Globus pallidus (tissue), 1 donor: Measurements from ENCODE around the gene AUTS2.

Experiments used
- DNase-seq: peaks from one replicate; pipeline ENCODE4 v3.0.0-alpha.2; 2015; ENCODE audit warnings: low spot score

AUTS2 gene

DNA sequence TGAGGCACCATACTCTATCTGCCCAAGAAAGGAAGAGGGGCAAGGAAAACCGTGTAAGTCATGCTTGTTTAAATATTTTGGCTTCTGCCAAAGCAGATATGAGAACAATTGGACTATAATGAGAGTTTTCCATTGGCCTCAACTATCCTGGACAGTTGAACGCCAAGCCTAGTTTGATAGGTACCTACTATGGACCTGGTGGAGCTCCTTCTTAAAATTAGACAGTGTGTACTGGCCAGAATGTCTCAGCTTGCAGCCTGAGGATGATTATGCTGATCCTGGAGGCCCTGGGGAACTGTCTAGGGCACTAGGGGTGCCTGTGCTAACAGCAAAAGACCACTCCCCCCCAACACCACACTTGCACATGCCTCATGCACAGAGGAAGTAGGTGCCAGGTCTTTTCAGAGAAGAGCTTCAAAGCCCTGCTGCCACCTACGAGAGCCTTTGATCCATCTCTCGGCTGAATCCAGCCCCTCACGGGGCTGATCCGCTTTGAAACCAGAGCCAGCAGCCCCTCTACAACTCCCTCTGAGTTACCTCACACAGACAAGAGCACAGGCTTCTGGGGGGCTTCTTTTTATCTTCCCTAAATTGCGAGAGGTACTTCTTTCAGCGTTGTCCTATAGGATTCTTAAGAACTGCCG, 1059.8 kb downstream of the AUTS2 start:
- no peak for DNase-seq

DNA sequence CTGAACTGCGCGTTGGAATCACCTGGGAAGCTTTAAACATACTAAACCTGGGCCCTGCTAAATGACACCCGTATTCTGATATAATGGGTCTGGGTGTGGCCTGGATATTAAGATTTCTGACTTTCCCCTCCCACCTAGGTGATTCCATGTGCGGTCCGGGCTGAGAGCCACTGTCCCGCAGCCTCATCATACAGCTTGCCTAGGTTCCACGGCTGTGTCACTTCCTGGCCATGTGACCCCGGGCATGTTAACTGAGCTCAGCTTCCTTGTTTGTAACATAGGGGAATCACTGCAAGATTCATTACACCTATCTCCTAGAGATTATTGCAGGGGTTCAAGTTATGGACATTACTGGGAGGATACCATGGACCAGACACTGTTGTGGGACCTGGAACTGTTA, 1061.0 kb downstream of the AUTS2 start:
- no peak for DNase-seq

- no peak for DNase-seq
Observed at GRCh38 chr7:70660154-70660818, 1062.0 kb downstream of the AUTS2 start.

GRCh38 chr7:70660819-70661191, 1062.5 kb downstream of the AUTS2 start:
- DNase-seq: no peak

- no peak for DNase-seq
Observed at GRCh38 chr7:70663680-70664079, 1065.4 kb downstream of the AUTS2 start.

DNA sequence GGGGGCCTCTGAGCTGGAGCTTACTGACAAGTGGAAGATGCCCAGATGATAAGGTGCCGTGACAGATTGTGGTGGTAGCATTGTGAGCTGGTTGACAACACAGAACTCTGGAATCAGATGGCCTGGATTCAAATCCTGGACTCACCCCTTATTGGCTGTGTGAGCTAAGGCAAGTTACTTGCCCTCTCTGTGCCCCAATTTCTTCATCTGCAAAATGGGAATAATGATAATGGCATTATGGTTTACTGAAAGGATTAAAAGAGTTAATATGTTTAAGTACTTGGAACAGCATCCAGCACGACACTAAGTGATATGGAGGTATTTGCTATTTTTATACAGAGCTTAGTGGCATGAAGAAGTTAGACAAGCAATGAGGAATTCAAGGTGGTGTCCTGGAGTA, 1067.7 kb downstream of the AUTS2 start:
- no peak for DNase-seq

GRCh38 chr7:70667406-70667805, 1069.1 kb downstream of the AUTS2 start:
- DNase-seq: no peak

DNA sequence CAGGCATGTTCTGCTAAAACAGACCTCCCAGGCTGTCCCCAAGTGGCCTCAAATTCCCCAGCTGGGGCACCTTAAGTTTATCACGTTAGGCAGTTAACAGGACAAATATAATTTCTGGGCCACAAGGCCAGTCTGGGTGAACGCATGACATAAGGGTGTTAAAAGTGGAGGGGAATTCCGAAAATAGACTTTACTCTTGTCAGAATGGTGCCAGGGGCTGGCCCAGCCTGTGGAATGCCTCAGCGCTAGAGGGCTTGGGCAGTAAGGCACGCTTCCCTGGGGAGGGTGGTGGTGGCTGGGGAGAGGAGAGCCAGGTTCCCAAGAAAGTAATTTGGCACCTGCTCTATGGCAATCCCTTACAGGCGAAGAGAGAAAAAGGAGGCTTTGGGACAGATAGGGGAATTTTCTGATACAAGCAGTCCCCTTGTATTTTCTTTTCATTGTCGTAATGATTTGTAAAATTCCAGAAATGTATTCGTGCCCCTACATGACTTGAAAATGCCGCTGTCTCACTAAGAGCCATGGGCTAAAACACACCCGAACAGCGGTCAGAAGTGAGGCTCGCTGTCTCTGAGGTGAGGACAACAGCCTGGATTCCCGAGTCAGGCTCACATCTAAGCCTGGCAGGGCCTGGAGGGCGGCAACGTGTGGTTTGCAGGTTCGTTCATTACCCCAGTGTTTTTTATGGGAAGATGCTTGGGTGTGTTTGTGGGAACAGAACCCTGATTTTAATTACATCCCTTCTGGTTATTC, 1070.5 kb downstream of the AUTS2 start:
- no peak for DNase-seq

- DNase-seq: no peak
Observed at GRCh38 chr7:70669854-70670253, 1071.6 kb downstream of the AUTS2 start.

DNA sequence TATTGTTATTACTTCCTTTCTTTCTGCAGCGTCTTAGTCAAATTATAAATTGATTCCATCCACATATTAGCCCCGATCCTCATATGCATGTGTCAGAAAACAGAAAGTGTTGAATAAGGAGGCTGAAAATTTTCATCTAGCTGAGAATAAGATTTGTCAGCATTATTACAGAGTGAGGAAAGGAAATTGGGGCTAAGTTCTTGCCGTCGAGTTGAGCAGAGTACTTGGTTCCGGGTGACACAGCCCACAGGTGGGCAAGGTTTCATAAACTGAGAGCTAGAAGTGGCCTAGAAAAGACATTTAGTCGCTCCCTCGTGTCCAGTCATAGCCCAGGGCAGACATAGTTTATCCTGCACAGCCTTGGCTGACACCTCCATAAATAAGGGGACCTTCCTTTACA, 1072.0 kb downstream of the AUTS2 start:
- no peak for DNase-seq

GRCh38 chr7:70673778-70674570, 1075.7 kb downstream of the AUTS2 start:
- DNase-seq: no peak

DNA sequence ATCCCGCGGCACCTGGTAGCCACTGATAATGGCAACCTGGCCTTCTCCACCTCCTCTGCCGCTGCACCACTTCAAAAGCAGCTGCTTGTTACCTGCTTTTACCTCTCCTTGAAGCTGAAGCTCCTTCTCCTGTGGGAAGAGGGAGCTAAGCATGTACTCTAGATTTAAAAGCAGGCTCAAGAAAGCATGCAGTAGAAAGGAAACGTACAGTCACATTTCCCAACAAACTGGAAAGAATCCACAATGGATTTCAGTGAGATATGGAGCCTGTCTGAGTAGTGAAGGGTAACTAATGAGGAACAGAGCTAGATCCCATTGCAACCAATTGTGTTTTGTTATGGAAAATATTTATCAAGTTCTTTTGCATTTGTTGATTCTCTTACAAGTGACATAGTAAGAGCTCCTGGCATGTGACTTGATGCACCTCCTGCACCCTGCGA, 1076.3 kb downstream of the AUTS2 start:
- DNase-seq: no peak

GRCh38 chr7:70676243-70676642, 1078.0 kb downstream of the AUTS2 start:
- no peak for DNase-seq

DNA sequence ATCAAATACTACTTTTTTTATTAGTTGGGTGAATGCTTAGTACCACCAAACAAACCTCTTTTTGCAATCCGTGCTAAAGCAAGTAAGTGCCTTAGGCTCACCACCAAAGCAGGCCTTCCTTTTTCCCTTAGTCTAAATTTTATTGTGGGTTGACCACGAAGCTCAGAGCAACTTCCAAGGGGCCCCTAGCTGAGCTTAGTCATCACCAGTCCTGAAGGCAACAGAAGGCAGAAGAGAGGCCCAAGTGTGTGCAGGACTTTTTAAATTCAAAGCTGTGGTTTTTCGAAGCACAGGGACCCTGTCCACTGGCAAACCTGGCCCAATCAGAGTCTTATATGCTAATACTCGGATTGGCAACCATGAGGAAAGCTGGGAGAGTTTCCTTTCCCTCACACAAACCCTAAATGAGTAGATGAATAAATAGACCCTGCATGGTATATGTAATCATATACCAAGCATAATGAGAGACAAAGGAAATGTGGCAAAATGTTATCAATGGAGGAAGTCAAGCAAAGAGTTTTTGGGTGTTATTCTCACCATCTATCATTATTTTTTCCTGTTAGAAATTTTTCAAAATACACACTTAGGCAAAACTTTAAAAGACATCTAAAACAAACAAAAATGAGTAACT, 1080.5 kb downstream of the AUTS2 start:
- DNase-seq: no peak

DNA sequence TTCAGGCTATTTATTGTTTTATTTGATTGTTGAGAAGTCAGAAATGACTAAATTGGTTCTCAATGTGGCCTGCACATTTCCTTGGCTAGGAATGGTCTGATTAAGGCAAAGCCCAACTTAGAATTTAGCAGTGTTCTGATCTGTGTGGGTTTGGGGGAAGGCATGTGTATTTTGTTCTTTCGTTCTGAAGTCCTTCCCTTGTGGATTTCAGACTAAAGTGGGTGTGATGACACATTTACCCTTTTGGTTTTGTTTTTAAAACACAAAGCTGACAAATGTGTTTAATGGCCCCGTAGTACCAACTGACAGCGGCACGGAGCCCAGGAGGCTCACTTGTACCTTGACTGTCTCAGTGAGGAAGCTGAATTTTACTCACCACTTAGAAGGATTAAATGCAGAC, 1081.4 kb downstream of the AUTS2 start:
- no peak for DNase-seq

- DNase-seq: no peak
Observed at GRCh38 chr7:70680306-70680705, 1082.0 kb downstream of the AUTS2 start.

DNA sequence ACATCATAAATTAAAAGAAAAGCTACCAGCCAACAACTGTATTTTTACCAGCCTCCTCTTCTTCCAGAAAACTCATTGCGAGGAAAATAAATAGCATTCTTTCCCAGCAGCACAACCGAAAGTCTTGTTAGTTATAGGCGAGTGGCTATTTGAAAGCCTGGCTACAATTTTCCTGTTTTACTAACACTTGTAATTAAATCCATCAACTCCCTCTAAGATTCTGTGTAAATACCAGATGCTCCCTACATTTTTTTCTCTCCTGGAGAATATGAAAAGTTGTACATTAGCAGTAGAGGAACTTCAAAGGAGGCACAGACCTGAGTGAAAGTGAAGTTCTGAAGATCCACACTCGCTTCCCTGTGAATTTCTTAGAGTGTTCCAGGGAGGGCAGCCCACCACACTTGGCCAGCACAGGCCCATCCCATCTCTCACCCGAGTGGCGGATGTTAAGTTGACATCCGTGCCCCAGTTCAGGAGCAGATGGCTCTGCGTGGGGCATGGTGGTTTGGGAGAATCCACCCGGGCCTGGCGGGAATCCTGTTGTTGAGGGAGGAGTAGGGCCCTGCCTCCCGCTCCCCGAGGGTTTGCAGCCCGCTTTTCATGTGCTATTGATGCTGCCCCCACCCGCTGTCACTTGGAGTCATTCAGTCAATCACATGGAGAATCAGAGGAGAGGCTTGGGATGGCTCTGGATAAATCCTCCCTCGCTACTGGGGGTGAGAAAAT, 1082.6 kb downstream of the AUTS2 start:
- DNase-seq: no peak

DNA sequence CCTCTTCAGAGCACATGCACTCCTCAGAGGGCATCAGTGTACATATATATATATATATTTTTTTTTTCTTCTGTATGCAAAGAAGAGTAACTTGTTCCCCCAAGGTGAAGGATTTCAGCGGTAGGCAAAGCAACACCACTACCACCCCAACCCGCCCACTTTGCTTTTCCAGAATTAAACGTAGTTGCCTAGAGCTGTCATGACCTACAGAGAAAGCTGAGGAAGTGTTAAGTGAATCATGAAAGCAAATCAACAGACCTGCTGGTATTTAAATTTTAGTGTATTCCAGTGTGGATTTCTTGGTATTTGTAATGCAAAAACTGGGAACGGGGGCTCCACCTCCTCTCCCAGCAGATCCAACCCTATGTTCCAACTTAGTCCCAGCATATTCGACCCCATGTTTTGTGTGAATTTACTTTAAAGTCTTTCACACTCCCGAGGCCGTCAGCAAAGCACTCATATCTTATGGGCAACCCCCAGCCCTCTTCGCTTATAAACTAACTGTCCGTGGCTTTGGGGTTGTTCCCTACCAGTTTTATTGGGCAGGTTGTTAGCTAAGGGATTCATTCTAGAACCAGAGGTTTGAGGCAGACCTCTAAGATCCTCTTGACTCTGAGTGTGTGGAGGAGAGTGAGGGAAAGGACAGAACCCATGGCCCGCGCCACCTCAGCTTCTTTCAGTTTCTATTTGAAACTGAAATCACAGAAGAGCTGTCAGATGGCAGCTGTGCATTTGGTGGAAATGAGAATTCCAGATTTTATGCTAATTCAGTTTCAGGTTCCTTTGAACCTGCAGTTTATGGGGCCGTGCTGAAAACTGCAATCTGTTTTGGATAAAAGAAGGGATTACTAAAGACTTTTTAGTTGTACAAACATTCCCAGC, 1083.4 kb downstream of the AUTS2 start:
- DNase-seq: no peak

DNA sequence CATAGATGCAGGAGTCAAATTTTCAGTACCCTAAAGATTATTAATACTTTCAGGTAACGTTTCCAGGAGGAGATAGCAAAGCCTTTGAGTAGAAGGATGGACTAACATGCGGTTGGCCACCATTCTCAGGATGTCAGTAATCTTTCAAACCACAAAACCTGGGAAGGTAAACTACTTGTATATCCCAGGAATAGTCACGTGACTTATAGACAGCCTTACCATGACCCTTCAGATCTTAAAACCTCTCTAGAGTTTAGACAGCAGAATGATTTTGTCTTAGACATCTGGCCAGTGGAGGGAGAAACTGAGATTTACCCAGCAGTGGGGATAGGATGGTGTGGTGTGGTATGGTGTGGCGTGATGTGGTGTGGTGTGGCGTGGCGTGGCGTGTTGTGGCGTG, 1085.9 kb downstream of the AUTS2 start:
- no peak for DNase-seq

DNA sequence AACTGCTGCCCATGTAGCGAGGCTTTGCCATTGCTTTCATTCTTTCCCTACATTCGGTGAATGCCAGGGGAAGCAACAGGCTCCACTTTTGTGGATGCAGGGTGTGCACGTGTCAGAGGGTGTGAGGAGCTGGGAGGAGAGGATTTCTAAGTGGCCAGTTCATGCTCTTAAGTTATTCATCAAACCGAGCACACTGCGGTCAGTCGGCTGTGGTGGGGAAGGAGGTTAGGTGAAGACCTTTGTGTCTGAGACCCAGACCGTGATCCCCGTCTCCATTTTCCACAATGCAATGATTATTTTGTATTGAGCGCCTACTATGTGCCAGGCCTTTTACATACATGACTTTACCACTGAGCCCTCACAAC, 1095.0 kb downstream of the AUTS2 start:
- no peak for DNase-seq
